ENCODE results near the gene FTO. TPM values are rescaled to one million over a fixed set of nuclear protein-coding genes. Genes with fewer than 3 reads are reported as not detected.

The FTO gene
- total and polyA plus RNA-seq, 2 of the 8 experiments (the other 6 are each of a cell fraction or from before 2014, with no cell fraction given), result 34.5 to 59.8 TPM

- TF ChIP-seq CTCF (IDR thresholded peaks at IDR 0.05; ENCODE audit: control extremely low read depth in 1 of 3, insufficient read depth in 1 of 3, low read depth in 1 of 3, low read length in 3 of 3), result no peak
These were observed 144.5 kb downstream of the FTO start (continued) for GRCh38 chr16:53848277-53848942.

All from H1 (cell line).